GM03348 (cell line): ENCODE data around the gene PACS2.
A peak's percentile ranks its signal among the peaks of the same experiment; 100 is the strongest.
"Not testable (repeated sequence)": the region's sequence is repeated elsewhere in the genome, so short reads cannot be mapped to it uniquely, and the experiment has no call there.

Experiments
- DNase-seq: peaks from one replicate; pipeline ENCODE4 v3.0.0; 2012; ENCODE audit warnings: low spot score

The PACS2 gene

DNA sequence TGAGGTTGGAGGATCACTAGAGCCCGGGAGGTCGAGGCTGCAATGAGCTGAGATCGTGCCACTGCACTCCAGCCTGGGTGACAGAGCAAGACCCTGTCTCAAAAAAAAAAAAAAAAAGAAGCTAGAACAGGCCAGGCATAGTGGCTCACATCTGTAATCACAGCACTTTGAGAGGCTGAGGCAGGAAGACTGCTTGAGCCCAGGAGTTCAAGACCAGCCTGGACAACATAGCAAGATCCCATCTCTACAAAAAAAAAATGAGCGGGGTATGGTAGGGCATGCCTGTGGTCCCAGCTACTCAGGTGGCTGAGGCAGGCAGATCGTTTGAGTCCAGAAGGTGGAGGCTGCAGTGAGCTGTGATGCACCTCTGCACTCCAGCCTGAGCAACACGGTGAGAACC is 25.6 kb upstream of the PACS2 start:
- not testable (repeated sequence) for DNase-seq

DNA sequence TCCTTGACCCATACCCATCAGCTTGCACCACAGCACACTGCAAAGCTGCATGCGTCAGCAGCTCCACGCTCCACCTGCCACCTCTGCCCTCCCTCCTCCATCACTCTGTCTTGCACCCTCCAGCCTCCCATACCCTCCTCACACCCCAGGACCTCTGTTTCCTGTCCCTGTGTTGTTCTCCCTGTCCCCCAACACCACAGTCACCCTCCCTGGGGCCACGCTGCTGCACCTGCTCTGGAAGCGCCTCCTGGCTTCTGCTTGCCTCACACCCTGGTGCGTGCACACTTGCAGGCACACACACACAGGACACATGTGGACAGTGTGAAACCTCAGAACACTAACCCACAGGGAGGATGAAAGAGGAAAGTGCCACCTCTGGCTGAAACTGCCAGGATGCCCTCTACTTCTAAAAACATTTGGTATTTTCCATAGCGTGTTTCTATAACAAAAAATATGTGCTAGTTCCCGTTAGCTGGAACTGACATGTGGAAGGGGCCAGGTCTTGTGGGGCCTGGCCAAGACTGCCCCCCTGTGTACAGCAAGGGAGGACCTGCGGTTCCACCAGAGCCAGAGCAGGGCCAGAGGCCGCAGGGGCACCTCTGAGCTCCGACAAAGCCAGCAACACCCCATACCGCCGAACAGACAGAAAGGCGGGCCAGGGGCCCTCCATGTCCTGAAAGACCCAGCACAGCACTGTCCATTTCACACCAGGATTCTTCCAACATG is 23.8 kb upstream of the PACS2 start:
- DNase-seq, result no peak

DNA sequence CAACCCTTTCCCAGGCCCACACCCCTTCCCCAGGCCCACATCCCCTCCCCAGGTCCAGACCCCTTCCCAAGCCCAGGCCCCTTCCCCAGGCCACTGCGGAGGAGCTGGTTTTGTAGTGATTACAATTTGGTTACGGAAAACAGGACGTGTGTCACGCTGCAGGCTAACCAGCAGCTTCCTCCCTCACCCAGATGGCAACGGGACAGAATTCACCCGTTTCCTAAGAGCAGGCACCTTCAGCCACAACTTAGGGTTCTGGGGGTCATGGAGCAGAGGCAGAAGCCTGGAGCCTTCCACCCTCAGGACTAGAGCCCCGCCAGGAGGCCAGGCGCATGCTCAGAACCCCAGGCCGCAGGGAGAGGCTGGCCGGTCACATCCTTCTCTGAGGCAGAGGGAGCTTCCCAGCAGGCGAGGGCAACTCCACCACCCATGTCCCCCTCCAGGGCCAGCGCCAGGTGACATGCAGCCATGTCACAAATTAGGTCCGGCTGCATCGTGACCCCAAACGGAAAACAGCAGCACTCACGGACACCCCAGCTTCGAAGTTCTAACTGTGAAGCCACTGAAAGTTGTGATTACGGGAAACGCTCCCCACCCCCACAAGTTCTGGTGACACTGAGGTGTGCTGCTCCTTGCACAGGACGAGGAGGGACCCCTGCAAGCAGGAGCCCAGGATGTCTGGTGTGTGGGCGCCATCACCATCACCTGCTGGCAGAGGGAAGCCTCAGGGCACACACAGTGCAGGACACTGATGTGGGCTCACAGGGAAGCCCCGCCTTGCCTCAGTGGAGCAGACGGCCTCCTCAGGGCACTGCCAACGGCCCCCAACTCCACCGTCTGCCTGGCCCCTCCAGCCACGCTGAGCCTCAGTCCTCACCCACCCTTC is 21.5 kb upstream of the PACS2 start:
- DNase-seq, result no peak

DNA sequence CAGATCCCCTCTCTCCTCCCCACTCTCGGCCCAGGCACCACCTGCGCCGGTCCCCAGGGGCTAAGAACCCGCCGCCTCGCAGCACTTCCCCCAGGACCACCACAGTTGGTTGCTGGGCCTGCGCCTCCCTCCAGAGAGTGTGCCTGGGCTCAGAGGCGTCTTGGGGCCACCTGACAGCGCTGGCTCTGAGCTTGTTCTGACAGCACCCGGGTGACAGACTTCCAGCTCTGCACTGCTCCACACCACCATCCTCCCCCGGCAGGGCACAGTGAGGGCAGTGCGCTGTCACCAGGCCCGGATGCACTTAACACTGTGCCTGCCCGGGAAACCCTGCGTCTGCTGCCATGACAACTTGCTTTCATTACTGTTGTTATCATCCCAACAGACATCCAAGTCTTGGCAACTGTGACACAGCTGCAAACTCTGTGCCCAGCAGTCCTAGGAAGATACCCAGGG is 20.4 kb upstream of the PACS2 start:
- no peak for DNase-seq

DNA sequence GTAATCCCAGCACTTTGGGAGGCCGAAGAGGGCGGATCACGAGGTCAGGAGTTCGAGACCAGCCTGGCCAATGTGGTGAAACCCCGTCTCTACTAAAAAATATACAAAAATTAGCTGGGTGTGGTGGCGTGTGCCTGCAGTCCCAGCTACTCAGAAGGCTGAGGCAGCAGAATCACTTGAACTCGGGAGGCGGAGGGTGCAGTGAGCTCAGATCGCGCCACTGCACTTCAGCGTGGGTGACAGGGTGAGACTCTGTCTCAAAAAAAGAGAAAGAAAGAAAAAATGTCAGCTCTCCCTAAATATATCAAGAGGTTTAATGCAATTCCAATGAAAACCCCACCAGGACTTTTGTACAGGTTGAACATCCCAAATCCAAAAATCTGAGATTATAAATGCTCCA is 17.2 kb upstream of the PACS2 start:
- not testable (repeated sequence) for DNase-seq

DNA sequence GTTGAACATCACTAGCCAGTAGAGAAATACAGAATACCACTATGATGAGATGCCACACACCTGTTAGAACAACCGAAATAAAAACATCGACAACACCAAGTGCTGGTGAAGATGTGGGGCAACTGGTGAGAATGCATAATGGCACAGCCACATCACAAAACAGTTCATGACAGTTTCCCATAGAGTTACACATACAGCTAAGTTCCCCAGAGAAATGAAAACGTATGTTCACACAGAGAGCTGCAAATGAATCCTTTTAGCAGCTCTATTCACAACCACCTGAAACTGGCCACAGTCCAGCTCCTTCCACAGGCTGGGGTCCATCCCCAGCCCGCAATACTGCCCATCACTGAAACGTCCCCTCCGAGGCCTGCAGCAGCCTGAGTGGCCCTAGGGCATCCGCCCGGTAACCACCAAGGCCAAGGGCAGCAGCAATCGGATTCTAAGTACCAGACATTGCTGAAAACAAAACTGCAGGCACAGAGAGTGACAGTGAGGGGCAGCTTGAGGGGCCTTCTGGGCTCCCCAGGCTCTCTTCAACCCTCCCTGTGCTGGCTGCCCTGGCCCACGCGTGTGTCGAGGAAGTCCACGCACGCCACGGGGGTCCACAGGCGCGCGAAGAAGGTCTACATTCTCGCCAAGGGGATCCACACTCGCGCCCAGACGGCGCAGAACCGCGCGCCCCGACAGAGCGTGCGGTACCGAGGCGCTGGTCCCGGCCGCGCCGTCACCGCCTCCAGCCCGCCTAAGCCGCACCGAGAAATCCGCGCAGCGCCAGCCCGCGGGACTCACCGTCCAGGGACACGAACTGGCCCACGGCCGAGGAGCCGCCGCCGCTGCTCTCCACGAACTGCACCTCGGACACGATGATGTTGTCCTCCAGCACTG is 14.7 kb upstream of the PACS2 start:
- peak; percentile 52 for DNase-seq

DNA sequence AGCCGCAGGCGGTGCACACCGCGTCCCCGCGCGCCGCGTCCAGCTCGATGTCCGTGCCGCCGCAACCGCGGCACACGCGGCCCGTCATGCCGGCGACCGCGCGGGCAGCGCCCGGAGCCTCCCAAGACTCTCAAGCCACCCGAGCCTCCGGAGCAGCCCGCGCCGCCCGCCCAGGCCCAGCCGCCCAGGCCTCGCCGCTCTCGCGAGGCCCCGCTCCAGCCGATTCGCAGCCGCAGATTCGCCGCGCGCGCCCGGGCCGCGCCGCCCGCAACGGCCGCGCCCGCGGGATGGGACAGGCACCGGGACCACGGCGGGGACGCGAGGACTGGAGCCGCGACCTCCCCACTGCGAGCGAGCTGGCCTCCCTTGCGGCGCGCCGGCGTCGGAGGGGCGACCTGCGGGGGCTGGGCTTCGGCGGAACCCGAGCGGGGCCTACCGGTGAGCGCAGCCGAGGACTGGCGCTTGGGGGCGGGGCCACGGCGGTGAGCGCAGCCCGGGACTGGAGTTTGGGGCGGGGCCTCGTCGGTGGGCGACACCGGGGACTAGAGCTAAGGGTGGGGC is 13.9 kb upstream of the PACS2 start, which contains the start of gene BRF1:
Gene BRF1 (minus strand): TSS at position 460 of the 561 bp plus-strand sequence. CDS start 372 bp downstream, at position 88.
- peak; percentile 98 for DNase-seq

DNA sequence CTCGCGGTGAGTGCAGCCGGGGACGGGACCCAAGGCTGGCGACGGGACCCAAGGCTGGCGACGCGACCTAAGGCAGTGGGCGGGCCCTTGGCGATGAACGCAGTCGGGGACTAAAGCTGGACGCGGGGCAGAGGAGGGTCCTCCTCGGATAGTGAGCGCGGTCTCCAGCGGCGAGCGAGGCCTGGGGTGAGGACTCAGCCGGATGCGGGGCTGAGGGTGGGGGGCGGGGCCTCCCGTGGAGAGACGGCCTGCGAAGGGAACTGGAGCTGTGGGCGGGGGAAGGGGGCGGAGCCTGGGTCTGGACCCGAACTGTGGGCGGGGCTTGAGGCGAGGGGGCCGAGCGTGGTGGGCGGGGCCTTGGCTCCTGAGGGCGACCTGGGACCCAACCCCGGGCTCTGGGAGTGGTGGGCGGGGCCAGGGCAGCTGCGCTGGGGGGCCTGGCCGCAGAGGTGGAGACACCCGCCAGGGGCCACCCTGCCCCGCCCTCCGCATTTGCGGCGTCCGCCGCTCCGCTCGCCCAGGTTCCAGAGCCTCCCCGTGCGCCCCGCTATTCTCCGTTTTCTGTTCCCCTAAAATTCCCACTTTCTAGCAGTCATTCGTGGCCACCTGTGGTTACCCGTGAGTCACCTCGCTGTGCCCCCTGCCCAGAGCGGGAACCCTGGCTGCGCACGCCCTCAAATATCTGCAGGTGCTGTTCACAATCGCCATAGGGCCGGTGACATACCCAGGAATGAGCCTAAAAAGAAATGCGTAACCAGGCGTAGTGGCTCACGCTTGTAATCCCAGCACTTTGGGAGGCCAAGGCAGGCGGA is 13.2 kb upstream of the PACS2 start:
- peak; percentile 100 for DNase-seq

DNA sequence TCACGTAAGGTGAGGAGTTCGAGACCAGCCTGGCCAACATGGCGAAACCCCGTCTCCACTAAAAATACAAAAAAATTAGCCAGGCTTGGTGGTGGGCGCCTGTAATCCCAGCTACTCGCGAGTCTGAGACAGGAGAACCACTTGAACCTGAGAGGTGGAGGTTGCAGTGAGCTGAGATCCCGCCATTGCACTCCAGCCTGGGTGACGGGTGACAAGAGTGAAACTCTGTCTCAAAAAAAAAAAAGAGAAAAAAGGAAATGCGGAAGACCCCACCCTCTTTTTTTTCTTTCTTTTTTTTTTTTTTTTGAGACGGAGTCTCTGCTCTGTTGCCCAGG is 12.7 kb upstream of the PACS2 start:
- not testable (repeated sequence) for DNase-seq

DNA sequence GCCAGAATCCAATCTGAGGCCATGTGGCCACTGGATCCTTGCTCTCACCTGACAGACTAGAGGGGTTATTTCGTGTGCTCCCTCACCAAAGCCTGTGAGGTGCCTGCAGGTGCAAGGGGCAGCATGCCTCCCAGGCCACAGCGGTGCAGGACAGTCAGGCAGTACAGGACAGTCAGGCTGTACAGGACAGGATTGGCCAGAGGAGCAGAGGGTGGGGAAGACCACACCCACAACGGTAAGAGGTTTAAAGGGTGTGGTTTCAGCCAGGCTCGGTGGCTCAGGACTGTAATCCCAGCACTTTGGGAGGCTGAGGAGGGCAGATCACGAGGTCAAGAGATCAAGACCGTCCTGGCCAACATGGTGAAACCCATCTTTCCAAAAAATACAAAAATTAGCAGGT is 10.6 kb upstream of the PACS2 start:
- no peak for DNase-seq

DNA sequence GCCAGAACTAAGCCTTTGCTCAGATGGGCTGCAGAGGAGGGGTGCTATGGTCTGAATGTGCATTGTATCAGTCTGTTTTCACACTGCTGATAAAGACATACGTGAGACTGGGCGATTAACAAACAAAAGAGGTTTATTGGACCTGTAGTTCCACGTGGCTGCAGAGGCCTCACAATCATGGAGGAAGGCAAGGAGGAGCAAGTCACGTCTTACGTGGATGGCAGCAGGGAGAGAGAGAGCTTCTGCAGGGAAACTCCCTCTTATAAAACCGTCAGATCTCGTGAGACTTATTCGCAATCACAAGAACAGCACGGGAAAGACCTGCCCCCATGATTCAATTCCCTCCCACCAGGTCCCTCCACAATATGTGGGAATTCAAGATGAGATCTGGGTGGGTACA is 10.0 kb upstream of the PACS2 start:
- DNase-seq, result no peak

DNA sequence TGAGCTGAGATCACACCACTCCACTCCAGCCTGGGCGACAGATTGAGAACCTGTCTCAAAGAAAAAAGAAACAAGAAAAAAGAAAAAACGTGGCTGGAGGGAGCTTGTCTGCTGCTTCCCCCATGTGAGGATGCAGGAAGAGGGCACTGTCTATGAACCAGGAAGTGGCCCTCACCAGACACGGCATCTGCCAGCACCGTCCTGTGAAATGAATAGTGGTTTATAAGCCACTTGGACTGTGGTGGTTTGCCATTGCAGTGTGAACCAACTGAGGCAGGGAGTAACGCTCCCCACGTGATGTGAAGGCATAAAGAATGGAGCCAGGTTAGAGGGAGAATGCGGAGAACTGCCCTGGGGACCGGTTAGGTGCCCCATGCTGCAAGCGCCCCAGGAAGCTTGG is 9.2 kb upstream of the PACS2 start:
- no peak for DNase-seq

DNA sequence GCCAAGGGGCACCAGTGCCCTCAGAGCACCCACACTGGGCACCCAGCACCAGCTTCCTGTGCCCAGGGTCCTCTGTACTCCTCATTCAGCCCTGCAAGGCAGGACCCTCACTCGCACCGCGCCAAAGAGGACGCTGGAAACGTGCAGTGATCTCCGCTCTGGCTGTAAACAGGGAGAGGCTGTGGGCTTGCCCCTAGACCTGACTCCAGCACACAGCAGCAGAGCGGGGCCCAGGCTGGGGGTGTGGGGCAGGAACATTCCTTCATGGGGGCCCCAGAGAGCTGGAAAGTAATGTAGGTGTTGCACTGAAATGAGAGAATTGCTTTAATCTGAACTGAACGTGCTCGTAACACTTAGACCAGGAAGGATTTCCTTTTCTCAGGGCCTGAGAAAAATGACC is 8.8 kb upstream of the PACS2 start:
- no peak for DNase-seq

DNA sequence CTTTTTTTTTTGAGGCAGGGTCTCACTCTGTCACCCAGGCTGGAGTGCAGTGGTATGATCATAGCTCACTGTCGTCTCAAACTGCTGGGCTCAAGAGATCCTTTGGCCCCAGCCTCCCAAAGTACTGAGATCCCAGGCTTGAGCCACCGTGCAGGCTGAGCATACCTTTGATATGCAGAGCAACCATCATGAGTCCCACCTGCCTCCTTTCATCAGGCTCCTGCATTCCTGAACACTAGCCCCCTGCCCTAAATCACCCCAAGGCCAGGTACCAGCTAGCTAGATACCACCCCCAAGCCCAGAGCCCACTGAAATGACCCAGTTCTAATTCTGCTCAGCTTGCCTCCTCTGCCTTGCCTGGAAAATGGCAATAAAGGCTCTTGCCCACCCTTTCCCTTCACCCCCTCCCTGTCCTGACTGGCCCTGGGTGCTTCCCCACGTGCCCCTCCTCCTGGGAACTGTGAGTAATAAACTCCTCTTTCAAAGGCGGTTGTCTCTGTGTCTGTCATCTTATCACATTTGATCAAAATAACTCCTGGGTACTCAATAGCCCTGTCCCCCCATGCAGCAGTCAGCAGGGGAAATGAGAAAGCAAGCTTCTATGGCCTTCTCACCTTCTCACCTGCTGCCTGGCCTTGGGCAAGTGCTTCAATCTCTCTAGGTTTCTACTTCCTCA is 7.4 kb upstream of the PACS2 start:
- no peak for DNase-seq

DNA sequence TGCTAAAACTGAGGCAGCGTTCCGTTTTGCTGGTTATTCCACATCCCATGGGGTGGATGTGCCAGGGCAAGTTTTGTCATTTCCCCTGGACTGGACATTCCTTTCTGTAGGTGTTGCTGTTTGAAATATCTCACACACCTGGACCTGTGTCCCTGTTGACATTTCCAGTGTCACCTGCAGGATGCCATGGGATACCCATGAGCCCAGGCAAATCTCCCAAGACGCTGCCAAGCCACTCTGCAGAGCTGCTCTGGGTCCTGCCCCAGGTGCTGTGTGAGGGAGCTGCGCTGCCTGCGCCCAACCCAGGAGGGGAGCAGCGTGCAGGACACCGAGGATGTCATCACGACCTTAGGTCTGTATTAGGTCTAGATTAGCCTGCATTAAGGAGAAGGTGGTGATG is 5.2 kb upstream of the PACS2 start:
- no peak for DNase-seq

DNA sequence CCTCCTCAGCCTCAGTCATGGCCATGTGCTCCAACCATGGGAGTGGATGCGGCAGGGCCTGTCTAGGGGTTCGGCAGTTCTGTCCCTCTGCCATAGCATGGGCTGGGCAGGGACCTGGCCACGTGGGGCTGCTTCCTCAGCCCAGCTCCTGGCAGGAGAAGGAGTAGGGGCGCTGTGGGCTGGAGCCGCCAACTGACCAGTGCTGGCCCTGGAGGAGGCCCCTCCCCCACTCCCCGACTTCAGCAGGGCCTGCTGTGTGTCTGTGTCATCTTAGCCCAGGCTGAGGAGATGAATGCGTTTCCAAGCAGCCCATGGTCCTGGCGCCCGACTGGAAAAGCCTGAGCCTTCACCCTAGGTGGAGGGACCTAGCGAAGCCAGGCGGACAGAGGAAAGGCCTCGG is 2.7 kb upstream of the PACS2 start:
- DNase-seq, result no peak

DNA sequence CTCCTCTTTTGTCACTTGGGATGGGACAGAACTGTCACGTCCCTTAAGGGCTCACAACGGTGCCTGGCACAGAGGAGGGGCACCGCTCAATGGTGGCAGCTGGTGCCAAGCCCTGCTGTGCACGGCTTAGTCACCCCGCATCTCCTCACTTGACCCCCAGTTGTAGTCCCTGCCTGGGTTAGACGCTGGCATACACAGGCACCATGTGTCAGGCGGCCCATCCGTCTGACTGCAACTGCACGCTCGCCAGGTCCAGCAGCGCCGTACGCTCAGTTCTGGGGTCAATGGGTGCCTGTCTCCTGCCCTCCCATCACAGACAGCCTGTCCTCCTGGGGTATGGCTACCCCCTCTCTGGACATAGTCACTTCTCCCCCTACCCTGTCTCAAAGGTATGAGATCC is 1.6 kb upstream of the PACS2 start:
- no peak for DNase-seq

DNA sequence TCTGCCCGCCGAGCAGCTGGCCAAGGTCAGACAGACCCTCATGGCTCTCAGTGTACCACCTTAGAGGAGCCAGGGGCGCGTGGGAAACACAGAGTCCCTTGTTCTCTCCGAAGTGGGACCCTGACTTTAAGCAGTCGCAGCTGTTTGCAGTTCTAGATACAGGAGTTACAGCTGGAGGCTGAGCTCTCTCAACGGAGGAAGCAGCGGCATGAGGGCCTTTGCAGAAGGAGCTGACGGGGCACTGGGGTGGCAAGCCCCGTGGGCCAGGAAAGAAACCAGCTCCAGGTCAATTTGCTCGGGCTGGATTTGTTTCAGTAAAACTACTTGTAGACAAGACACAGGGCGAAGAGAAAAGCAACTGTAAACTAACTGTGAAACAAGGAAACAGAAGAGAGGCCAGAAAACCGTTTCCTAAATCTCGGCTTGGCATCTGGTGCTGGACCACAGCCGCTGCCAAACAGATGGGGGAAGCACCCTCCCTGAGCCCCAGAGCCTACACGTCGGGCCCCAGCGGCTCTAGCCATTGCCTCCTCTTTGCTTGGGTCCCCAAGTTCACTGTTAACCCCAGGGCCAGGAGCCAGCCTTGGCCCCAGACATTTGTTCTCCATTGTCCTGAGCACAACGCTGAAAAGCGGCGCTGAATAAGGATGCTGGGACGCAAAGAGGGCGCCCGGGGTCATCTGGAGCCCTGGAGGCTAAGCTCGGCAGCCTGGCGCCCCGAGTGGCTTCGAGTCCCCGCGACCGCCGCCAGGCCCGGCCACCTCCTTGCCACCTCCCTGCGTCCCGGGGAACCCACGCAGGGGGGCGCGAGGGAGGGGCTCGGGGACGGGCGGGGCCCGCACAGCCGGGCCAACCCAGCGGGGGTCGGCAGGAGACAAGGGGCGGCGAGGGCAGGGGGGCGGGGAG is 914 bp upstream of the PACS2 start:
- DNase-seq, result peak; percentile 52

DNA sequence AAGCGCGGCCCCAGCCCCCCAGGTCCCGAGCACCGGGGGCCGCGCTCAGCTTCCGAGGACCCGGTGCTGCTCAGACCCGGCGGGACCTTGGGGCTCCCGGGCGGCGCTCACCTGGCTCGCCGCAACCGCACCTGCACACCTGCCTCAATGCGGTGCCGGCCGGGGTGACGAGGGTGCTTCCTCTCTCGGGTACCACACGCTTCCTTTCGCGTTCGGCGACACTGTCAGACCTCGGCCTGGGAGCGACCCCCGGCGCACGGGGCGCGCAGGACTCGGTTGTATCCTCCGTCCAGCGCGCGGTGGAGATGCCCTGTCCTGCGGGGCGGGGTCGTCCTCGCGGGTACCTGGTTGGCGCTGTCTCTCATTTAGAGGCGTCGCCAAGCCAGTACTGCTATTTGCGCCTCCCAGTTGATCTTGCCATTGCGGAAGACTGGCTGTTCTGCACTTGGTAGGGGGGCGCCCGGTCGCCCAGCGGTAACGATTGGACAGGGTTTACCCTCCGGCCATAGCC is 718 bp downstream of the PACS2 start:
- no peak for DNase-seq
